Measurements from ENCODE around the gene ZNF492. TPM values are rescaled to one million over a fixed set of nuclear protein-coding genes. Genes with fewer than 3 reads are reported as not detected.
A peak's percentile ranks its signal among the peaks of the same experiment; 100 is the strongest.
"Not testable (repeated sequence)": the region's sequence is repeated elsewhere in the genome, so short reads cannot be mapped to it uniquely, and the experiment has no call there.

ZNF492 gene
- not detected in 2 replicates for total RNA-seq (2021)
- Bru-seq, nascent RNA, result percentile 12 among the genes with signal in this experiment
- BruChase-seq, experiment 1, labeled RNA remaining after a 2-hour chase, result percentile 10 among the genes with signal in this experiment
- percentile 13 among the genes with signal in this experiment for BruChase-seq, experiment 2, labeled RNA remaining after a 6-hour chase
- long read RNA-seq, result 0 reads

DNA sequence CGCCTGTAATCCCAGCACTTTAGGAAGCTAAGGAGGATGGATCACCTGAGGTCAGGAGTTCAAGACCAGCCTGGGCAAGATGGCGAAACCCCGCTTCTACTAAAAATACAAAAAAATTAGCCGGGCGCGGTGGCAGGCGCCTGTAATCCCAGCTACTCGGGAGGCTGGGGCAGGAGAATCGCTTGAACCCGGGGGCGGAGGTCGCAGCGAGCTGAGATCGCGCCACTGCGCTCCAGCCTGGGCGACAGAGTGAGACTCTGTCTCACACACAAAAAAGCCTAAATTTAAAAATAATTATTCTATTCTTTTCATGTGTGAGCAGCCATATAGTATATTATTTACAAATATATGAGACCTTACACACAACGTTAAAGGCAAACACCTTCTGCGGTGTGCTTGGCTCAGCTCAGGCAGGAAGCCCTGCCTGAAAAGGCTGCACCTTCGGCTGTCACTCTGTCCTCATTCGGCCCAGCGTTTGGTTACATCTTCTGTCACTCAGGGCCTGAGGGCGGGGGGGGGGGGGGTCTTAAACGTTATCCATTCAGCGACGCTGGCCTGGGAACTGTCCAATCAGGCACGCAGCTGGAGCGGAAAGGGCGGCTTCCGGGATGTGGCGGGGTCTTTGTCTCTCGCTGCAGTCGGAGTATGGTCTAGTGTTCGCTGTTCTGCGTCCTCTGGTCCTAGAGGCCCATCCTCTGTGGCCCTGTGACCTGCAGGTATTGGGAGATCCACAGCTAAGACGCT is at the start of gene ZNF492:
Gene ZNF492 (plus strand): TSS at position 619 of the 744 bp plus-strand sequence. CDS start 19,076 bp downstream, outside the sequence.
- H3K36me3 ChIP-seq (ENCODE audit: insufficient read depth, low read length, poor library complexity, severe bottlenecking); H3K27me3 ChIP-seq (replicated peaks; ENCODE audit: insufficient read depth, low read depth, low read length, poor library complexity); H3K27ac ChIP-seq (ENCODE audit: low read depth, low read length, poor library complexity, severe bottlenecking); H3K4me1 ChIP-seq (ENCODE audit: insufficient read depth, low read length, poor library complexity, severe bottlenecking); H3K4me3 ChIP-seq (ENCODE audit: low read depth, low read length, poor library complexity, severe bottlenecking); CTCF ChIA-PET; BruUV-seq (replicated peaks); intact Hi-C loops (cut with micrococcal nuclease; ENCODE audit: unreplicated experiment); DNase-seq (ENCODE audit: low spot score); POLR2A ChIA-PET (ENCODE audit: low non-redundant PET): not testable (repeated sequence)
- peaks cover 16% of the 10 kb centered on the region for H3K9me3 ChIP-seq (ENCODE audit: low read depth, low read length, poor library complexity, severe bottlenecking)

DNA sequence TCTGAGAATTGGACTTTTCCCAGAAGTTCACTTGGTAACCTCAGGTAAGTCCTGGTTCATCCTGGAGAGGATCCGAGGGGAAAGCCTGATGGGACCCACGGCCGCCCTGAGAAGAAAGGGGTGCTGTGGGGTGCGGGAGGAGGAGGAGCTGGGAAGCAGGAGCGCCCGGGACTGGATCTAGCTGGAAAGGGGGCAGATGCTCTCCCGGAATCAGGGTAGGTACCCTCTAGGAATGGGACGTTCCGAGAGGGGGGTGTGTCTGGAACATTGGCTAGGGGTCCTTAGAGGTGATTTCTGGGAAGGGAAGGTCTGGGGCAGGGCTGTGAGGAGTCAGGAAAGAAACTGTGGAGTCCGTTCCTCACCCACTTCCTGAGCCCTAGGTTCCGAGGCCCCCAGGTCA is 38.7 kb upstream of the ZNF492 start:
- Histone ChIP-seq H3K36me3 (ENCODE audit: insufficient read depth, low read length, poor library complexity, severe bottlenecking) (no peaks in the 10 kb centered on the region), H3K4me1 (ENCODE audit: insufficient read depth, low read length, poor library complexity, severe bottlenecking) (no peaks in the 10 kb centered on the region), H3K4me3 (ENCODE audit: low read depth, low read length, poor library complexity, severe bottlenecking) (no peak overlapping the region), H3K27me3 (replicated peaks; ENCODE audit: insufficient read depth, low read depth, low read length, poor library complexity) (no peaks in the 10 kb centered on the region), H3K9me3 (ENCODE audit: low read depth, low read length, poor library complexity, severe bottlenecking) (peaks cover 57% of the 10 kb centered on the region), H3K27ac (ENCODE audit: low read depth, low read length, poor library complexity, severe bottlenecking) (no peak overlapping the region)
- BruUV-seq (replicated peaks), result no TSS peak
- ChIA-PET CTCF (no interaction called here), POLR2A (ENCODE audit: low non-redundant PET) (no interaction called here)
- DNase-seq (ENCODE audit: low spot score), result no peak
- TF ChIP-seq, protein P1, sequence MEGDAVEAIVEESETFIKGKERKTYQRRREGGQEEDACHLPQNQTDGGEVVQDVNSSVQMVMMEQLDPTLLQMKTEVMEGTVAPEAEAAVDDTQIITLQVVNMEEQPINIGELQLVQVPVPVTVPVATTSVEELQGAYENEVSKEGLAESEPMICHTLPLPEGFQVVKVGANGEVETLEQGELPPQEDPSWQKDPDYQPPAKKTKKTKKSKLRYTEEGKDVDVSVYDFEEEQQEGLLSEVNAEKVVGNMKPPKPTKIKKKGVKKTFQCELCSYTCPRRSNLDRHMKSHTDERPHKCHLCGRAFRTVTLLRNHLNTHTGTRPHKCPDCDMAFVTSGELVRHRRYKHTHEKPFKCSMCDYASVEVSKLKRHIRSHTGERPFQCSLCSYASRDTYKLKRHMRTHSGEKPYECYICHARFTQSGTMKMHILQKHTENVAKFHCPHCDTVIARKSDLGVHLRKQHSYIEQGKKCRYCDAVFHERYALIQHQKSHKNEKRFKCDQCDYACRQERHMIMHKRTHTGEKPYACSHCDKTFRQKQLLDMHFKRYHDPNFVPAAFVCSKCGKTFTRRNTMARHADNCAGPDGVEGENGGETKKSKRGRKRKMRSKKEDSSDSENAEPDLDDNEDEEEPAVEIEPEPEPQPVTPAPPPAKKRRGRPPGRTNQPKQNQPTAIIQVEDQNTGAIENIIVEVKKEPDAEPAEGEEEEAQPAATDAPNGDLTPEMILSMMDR (conservative IDR thresholded peaks at IDR 0.05; ENCODE audit: low read depth, low read length), result no peak
- TF ChIP-seq EZH2 (IDR thresholded peaks at IDR 0.05; ENCODE audit: borderline replicate concordance, low read depth, low read length, poor library complexity, severe bottlenecking), result no peak
- intact Hi-C loops (cut with micrococcal nuclease; ENCODE audit: unreplicated experiment), result no loop called here

DNA sequence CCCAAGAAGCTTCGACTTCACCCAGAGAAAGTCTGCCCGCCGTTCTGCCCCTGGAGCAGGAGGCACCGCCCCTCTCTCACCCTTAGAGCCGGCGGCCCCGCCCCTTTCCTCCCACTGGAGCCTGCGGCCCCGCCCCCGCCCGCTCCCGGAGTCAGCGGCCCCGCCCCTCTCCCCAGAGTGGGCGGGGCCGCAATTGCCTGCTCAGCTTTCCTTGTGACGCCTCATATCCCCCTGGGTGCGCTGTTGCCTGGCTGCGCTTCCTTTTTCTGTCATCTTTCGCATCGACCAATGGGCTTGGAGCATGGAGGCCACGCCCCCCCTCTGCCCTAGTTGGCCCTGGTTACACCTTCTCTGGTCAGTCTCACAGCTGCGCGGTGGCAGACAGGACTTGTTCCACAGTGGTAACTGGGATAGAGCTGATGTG is 38.2 kb upstream of the ZNF492 start:
- ChIA-PET CTCF (no interaction called here), POLR2A (ENCODE audit: low non-redundant PET) (no interaction called here)
- H3K4me1 ChIP-seq (ENCODE audit: insufficient read depth, low read length, poor library complexity, severe bottlenecking), result no peaks in the 10 kb centered on the region
- no TSS peak for BruUV-seq (replicated peaks)
- H3K36me3 ChIP-seq (ENCODE audit: insufficient read depth, low read length, poor library complexity, severe bottlenecking), result no peaks in the 10 kb centered on the region
- TF ChIP-seq, protein P1 (conservative IDR thresholded peaks at IDR 0.05; ENCODE audit: low read depth, low read length), result no peak
- no peak for TF ChIP-seq EZH2 (IDR thresholded peaks at IDR 0.05; ENCODE audit: borderline replicate concordance, low read depth, low read length, poor library complexity, severe bottlenecking)
- H3K27me3 ChIP-seq (replicated peaks; ENCODE audit: insufficient read depth, low read depth, low read length, poor library complexity), result no peaks in the 10 kb centered on the region
- H3K9me3 ChIP-seq (ENCODE audit: low read depth, low read length, poor library complexity, severe bottlenecking), result peaks cover 61% of the 10 kb centered on the region
- no peak overlapping the region for H3K4me3 ChIP-seq (ENCODE audit: low read depth, low read length, poor library complexity, severe bottlenecking)
- intact Hi-C loops (cut with micrococcal nuclease; ENCODE audit: unreplicated experiment), result no loop called here
- H3K27ac ChIP-seq (ENCODE audit: low read depth, low read length, poor library complexity, severe bottlenecking), result no peak overlapping the region
- DNase-seq (ENCODE audit: low spot score), result no peak
